Measurements from ENCODE around the gene MYO5B. TPM values are rescaled to one million over a fixed set of nuclear protein-coding genes. Genes with fewer than 3 reads are reported as not detected.

MYO5B gene
- total and polyA plus RNA-seq, 2 of the 4 experiments (the other 2 are of a cell fraction), result 0.24 to 0.54 TPM

DNA sequence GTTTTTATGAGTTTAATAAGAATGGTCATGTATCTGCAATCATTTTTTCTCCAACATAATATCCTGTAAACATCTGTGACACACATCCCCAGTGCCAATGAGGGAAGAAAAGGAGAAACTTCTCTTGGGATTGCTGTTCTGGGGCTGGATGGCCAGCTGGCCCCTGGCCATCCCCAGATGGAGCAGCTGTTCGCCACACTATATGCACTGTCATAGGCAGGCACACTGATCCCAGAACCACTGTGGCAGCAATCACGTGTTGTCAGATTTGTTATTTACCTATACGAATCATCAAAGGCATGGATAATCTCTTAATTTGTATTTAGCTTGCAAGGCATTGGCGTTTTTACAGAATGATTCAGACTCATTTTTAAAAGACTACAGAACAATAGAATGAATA lies 214.1 kb downstream of the MYO5B start:
- DNase-seq, result no peak
- Histone ChIP-seq H4K20me1 (ENCODE audit: insufficient read depth, low read length) (no peaks in the 10 kb centered on the region), H2BK5ac (ENCODE audit: low read depth, low read length, poor library complexity, severe bottlenecking) (no peak overlapping the region), H3K4me1 (ENCODE audit: control insufficient read depth, insufficient read depth, low read length) (no peaks in the 10 kb centered on the region), H3K79me1 (ENCODE audit: low read depth in 1 of 2, low read length in 2 of 2) (no peaks in the 10 kb centered on the region), H2BK20ac (ENCODE audit: low read depth, low read length) (no peak overlapping the region), H4K5ac (ENCODE audit: low read depth, low read length) (no peak overlapping the region), H3K9me3 (ENCODE audit: control insufficient read depth, insufficient read depth, low read length) (no peaks in the 10 kb centered on the region), H4K91ac (ENCODE audit: insufficient read depth, low read depth, low read length) (no peak overlapping the region), H3K27ac (ENCODE audit: insufficient read depth, low read length) (no peak overlapping the region), H2AK9ac (replicated peaks; ENCODE audit: low read depth, low read length, poor library complexity) (no peak overlapping the region), H3K4me2 (ENCODE audit: low read depth, low read length) (no peak overlapping the region), H3K36me3 (ENCODE audit: control insufficient read depth, insufficient read depth, low read length) (no peaks in the 10 kb centered on the region), H3K56ac (ENCODE audit: extremely low read depth, insufficient read depth, low read length) (no peak overlapping the region), H2BK120ac (ENCODE audit: low read depth, low read length) (no peak overlapping the region), H2AK5ac (ENCODE audit: low read depth, low read length) (no peak overlapping the region), H2AFZ (replicated peaks; ENCODE audit: low read length, poor library complexity) (no peak overlapping the region), H3K14ac (replicated peaks; ENCODE audit: low read depth, low read length) (no peak overlapping the region), H3K27me3 (ENCODE audit: control insufficient read depth, insufficient read depth, low read length) (peaks cover 6% of the 10 kb centered on the region), H3K4ac (ENCODE audit: low read depth, low read length) (no peak overlapping the region), H3K9me1 (ENCODE audit: insufficient read depth, low read length) (no peaks in the 10 kb centered on the region), H3K18ac (ENCODE audit: low read depth, low read length) (no peak overlapping the region), H3K4me3 (ENCODE audit: insufficient read depth, low read depth, low read length) (no peak overlapping the region), H4K8ac (ENCODE audit: low read depth in 2 of 2, low read length in 2 of 2) (no peak overlapping the region), H3K9ac (ENCODE audit: low read depth, low read length) (no peak overlapping the region), H3K23ac (ENCODE audit: low read depth, low read length) (no peak overlapping the region), H2BK15ac (ENCODE audit: low read depth, low read length) (no peak overlapping the region)
- POLR2A ChIA-PET (ENCODE audit: unreplicated experiment), result interaction anchor here (0.5 kb wide), 1 partner anchor 16 kb away, joined by 3 read pairs; no protein-coding TSS in a partner anchor
- BruUV-seq (replicated peaks), result no TSS peak
- CTCF ChIA-PET, result no interaction called here
- WGBS, 2 experiments (ENCODE audit: extremely low coverage in 2 of 2, insufficient read length in 1 of 2), result no CpG with 5 or more reads among the region's 4 CpGs
- intact Hi-C loops (cut with micrococcal nuclease), result no loop called here
- in situ Hi-C loops (cut with MboI; ENCODE audit: low sequenced_read_pairs), result no loop called here
- dilution Hi-C loops (cut with HindIII; ENCODE audit: low sequenced_read_pairs, unreplicated experiment), result no loop called here
- no peak for TF ChIP-seq RAD21 (IDR thresholded peaks at IDR 0.05; ENCODE audit: low read length)
- no peak for ATAC-seq (ENCODE audit: low read depth)

Measured in IMR-90 (cell line).